SK-N-MC (cell line): Measurements from ENCODE around the gene IFITM2.

Source experiments
- EZH2 ChIP-seq: fragments of 200-600 bp; sonication (generic); IDR thresholded peaks from one replicate; pipeline ENCODE4 v1.6.1; 2017; ENCODE audit warnings: antibody characterized with exemption
- POLR2AphosphoS5 ChIP-seq: IDR thresholded peaks from 2 replicates; pipeline ENCODE4 v1.6.1; 2012; ENCODE audit warnings: mild to moderate bottlenecking, low read depth, low read length, borderline replicate concordance

DNA sequence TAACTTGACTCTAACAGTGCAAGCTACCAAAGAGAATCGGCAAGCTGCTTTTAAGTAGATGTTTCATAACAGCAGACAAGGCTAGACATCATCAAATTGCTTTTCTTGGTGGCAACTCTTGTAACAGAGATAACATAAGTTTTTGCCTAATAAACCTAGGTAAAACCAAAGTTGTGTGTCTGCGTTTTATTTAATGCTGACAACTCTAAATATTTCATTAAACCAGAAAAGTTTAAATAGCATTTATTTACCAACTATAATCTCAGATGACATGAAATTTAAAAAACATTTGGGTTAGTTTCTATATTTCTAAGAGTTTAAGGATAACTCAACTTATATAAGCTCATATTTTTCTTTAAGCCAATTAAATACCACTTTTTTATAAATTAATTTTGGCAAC, 32.3 kb downstream of the IFITM2 start:
- TF ChIP-seq EZH2 (no peak), POLR2AphosphoS5 (no peak)
